Measurements from ENCODE around the gene RAB3C.

RAB3C gene

DNA sequence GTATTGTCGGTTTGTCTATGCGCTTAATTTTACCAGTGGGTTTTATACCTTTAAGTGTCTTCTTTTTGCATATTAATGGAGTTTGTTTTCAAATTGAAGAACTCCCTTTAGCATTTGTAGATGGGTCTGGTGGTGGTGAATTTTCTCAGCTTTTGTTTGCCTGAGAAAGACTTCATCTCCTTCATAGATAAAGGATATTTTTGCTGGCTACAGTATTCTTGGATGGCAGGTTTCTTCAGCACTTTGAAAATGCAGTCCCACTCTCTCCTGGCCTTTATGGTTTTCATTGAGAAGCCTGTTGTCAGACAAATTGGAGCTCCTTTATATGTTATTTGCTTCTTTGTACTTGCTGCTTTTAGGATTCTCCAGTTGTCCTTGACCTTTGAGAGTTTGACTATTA lies 142.1 kb downstream of the RAB3C start:
- Histone ChIP-seq H3K27me3 (ENCODE audit: insufficient read depth, low read length, poor library complexity, severe bottlenecking) (no peaks in the 10 kb centered on the region), H3K4me3 (ENCODE audit: low read length, poor library complexity, severe bottlenecking) (no peak overlapping the region), H3F3A (ENCODE audit: low read depth) (no peaks in the 10 kb centered on the region), H3K79me2 (ENCODE audit: insufficient read depth, low read length) (no peaks in the 10 kb centered on the region), H3K9me3 (ENCODE audit: insufficient read depth, low read depth, low read length) (no peaks in the 10 kb centered on the region), H4K20me1 (ENCODE audit: insufficient read depth, low read length, poor library complexity, severe bottlenecking) (no peaks in the 10 kb centered on the region), H3K36me3 (ENCODE audit: insufficient read depth, low read length) (no peaks in the 10 kb centered on the region), H3K9ac (ENCODE audit: low read depth, low read length, poor library complexity, severe bottlenecking) (no peak overlapping the region), H3K4me2 (ENCODE audit: low read depth, low read length, poor library complexity, severe bottlenecking) (no peak overlapping the region), H3K4me1 (ENCODE audit: insufficient read depth, low read length, poor library complexity, severe bottlenecking) (no peaks in the 10 kb centered on the region), H2AFZ (ENCODE audit: low read length) (no peak overlapping the region), H3K9me2 (replicated peaks; ENCODE audit: low read depth, low read length) (no peaks in the 10 kb centered on the region)
- TF ChIP-seq, protein P1, sequence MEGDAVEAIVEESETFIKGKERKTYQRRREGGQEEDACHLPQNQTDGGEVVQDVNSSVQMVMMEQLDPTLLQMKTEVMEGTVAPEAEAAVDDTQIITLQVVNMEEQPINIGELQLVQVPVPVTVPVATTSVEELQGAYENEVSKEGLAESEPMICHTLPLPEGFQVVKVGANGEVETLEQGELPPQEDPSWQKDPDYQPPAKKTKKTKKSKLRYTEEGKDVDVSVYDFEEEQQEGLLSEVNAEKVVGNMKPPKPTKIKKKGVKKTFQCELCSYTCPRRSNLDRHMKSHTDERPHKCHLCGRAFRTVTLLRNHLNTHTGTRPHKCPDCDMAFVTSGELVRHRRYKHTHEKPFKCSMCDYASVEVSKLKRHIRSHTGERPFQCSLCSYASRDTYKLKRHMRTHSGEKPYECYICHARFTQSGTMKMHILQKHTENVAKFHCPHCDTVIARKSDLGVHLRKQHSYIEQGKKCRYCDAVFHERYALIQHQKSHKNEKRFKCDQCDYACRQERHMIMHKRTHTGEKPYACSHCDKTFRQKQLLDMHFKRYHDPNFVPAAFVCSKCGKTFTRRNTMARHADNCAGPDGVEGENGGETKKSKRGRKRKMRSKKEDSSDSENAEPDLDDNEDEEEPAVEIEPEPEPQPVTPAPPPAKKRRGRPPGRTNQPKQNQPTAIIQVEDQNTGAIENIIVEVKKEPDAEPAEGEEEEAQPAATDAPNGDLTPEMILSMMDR (conservative IDR thresholded peaks at IDR 0.05; ENCODE audit: low read length), result no peak
- no peak for TF ChIP-seq EZH2phosphoT487 (IDR thresholded peaks at IDR 0.05; ENCODE audit: borderline replicate concordance)

DNA sequence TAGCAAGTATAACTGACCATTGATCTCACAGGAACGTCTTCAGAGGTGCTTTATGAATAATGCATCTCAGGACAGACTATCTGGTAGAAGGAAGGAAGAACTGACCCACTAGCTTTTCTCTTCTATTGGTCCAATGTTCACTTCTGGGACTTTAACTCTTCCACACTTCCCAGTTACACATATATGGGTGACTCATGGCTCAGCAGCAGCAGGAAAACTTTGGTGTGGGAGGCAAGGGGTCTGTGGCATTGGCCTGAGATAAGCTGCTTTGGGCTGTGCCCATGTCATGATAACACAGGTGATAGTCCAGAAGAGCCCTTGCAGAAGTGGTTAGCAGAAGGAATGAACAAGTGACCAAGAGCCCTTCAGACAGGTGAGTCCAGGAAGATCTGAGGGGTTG lies 148.8 kb downstream of the RAB3C start:
- Histone ChIP-seq H3K9me3 (ENCODE audit: insufficient read depth, low read depth, low read length) (no peaks in the 10 kb centered on the region), H3K79me2 (ENCODE audit: insufficient read depth, low read length) (no peaks in the 10 kb centered on the region), H4K20me1 (ENCODE audit: insufficient read depth, low read length, poor library complexity, severe bottlenecking) (no peaks in the 10 kb centered on the region), H2AFZ (ENCODE audit: low read length) (no peak overlapping the region), H3K4me2 (ENCODE audit: low read depth, low read length, poor library complexity, severe bottlenecking) (no peak overlapping the region), H3K27me3 (ENCODE audit: insufficient read depth, low read length, poor library complexity, severe bottlenecking) (no peaks in the 10 kb centered on the region), H3K4me3 (ENCODE audit: low read length, poor library complexity, severe bottlenecking) (no peak overlapping the region), H3K9me2 (replicated peaks; ENCODE audit: low read depth, low read length) (no peaks in the 10 kb centered on the region), H3K9ac (ENCODE audit: low read depth, low read length, poor library complexity, severe bottlenecking) (no peak overlapping the region), H3F3A (ENCODE audit: low read depth) (no peaks in the 10 kb centered on the region), H3K36me3 (ENCODE audit: insufficient read depth, low read length) (no peaks in the 10 kb centered on the region), H3K4me1 (ENCODE audit: insufficient read depth, low read length, poor library complexity, severe bottlenecking) (no peaks in the 10 kb centered on the region)
- no peak for TF ChIP-seq EZH2phosphoT487 (IDR thresholded peaks at IDR 0.05; ENCODE audit: borderline replicate concordance)
- TF ChIP-seq, protein P1 (conservative IDR thresholded peaks at IDR 0.05; ENCODE audit: low read length), result no peak

DNA sequence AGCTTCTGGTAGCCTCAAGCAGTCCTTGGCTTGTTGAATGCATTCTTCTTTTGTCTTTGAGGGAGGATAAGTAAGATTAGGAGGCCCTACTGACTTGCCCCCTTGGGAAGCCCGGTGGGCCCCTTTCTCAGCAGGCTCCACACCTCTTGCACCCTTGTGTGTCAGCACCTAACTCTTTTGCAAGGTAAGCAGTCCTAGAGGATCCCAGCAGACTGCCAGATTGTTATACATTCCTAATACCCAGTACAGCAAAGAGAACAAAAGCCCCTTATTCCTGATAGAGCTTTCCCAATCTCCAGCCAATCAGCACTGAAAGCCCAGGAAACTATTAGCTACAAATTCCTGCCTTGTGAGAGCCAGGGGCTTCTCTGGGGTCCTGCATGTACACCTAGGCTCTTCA lies 152.8 kb downstream of the RAB3C start:
- Histone ChIP-seq H3K36me3 (ENCODE audit: insufficient read depth, low read length) (no peaks in the 10 kb centered on the region), H3F3A (ENCODE audit: low read depth) (no peaks in the 10 kb centered on the region), H3K9me3 (ENCODE audit: insufficient read depth, low read depth, low read length) (no peaks in the 10 kb centered on the region), H3K4me2 (ENCODE audit: low read depth, low read length, poor library complexity, severe bottlenecking) (no peak overlapping the region), H3K9me2 (replicated peaks; ENCODE audit: low read depth, low read length) (no peaks in the 10 kb centered on the region), H3K27me3 (ENCODE audit: insufficient read depth, low read length, poor library complexity, severe bottlenecking) (no peaks in the 10 kb centered on the region), H3K4me3 (ENCODE audit: low read length, poor library complexity, severe bottlenecking) (no peak overlapping the region), H4K20me1 (ENCODE audit: insufficient read depth, low read length, poor library complexity, severe bottlenecking) (no peaks in the 10 kb centered on the region), H3K4me1 (ENCODE audit: insufficient read depth, low read length, poor library complexity, severe bottlenecking) (no peaks in the 10 kb centered on the region), H3K9ac (ENCODE audit: low read depth, low read length, poor library complexity, severe bottlenecking) (no peak overlapping the region), H3K79me2 (ENCODE audit: insufficient read depth, low read length) (no peaks in the 10 kb centered on the region), H2AFZ (ENCODE audit: low read length) (no peak overlapping the region)
- TF ChIP-seq EZH2phosphoT487 (IDR thresholded peaks at IDR 0.05; ENCODE audit: borderline replicate concordance), result no peak
- TF ChIP-seq, protein P1 (conservative IDR thresholded peaks at IDR 0.05; ENCODE audit: low read length), result no peak
